COLO668 (cell line): ENCODE results near the gene MCC.
"Not testable (repeated sequence)": the region's sequence is repeated elsewhere in the genome, so short reads cannot be mapped to it uniquely, and the experiment has no call there.

Source experiments
- DNase-seq: peaks from one replicate; lab custom pipeline; 2025; ENCODE audit not compliant: unreplicated experiment; lab: John Stamatoyannopoulos, UW

The MCC gene

GRCh38 chr5:113090336-113091106 lies 397.7 kb downstream of the MCC start:
- DNase-seq = no peak

GRCh38 chr5:113089653-113090335 lies 398.5 kb downstream of the MCC start:
- DNase-seq = no peak

GRCh38 chr5:113087976-113088514 lies 400.2 kb downstream of the MCC start:
- DNase-seq = no peak

GRCh38 chr5:113085880-113086409 lies 402.3 kb downstream of the MCC start:
- DNase-seq = no peak

GRCh38 chr5:113085084-113085414 lies 403.2 kb downstream of the MCC start:
- DNase-seq = no peak

- DNase-seq = no peak
Observed at GRCh38 chr5:113084402-113085083, 403.7 kb downstream of the MCC start.

- DNase-seq = no peak
Observed at GRCh38 chr5:113083481-113083880, 404.8 kb downstream of the MCC start.

GRCh38 chr5:113082547-113082905 lies 405.7 kb downstream of the MCC start:
- DNase-seq = no peak

GRCh38 chr5:113081881-113082546 lies 406.2 kb downstream of the MCC start:
- no peak for DNase-seq

- DNase-seq = no peak
Observed at GRCh38 chr5:113081091-113081839, 407.0 kb downstream of the MCC start.

GRCh38 chr5:113076649-113077048 lies 411.6 kb downstream of the MCC start:
- not testable (repeated sequence) for DNase-seq

- DNase-seq = no peak
Observed at GRCh38 chr5:113075019-113075418, 413.2 kb downstream of the MCC start.

GRCh38 chr5:113073629-113074034 lies 414.6 kb downstream of the MCC start:
- not testable (repeated sequence) for DNase-seq

GRCh38 chr5:113071401-113071800 lies 416.9 kb downstream of the MCC start:
- no peak for DNase-seq

- DNase-seq = no peak
Observed at GRCh38 chr5:113070901-113071300, 417.4 kb downstream of the MCC start.

- DNase-seq = no peak
Observed at GRCh38 chr5:113068559-113068958, 419.7 kb downstream of the MCC start.

GRCh38 chr5:113067635-113068344 lies 420.5 kb downstream of the MCC start:
- DNase-seq = no peak

GRCh38 chr5:113065626-113066025 lies 422.6 kb downstream of the MCC start:
- no peak for DNase-seq

- no peak for DNase-seq
Observed at GRCh38 chr5:113064806-113065205, 423.4 kb downstream of the MCC start.

GRCh38 chr5:113063927-113064326 lies 424.3 kb downstream of the MCC start:
- DNase-seq = no peak
